Adipose tissue (tissue), 3 donors: Measurements from ENCODE around the gene C8B. TPM values are rescaled to one million over a fixed set of nuclear protein-coding genes. Genes with fewer than 3 reads are reported as not detected.

Experiments
- H3K27ac ChIP-seq: one replicate; pipeline ENCODE4 v1.5.1; 2013; ENCODE audit warnings: low read depth, low read length
- WGBS, 3 donors: extraction: QIAGEN DNeasy Blood & Tissue Kit; methylation state at CpG; one replicate each; pipeline ENCODE4 v1.1.7; 2013; 5-methylcytosine and 5-hydroxymethylcytosine counted together
- polyA plus RNA-seq, 3 donors: library from polyadenylated mRNA; stranded (reverse); fragments of 200-250 nt; gene quantifications; one replicate each; pipeline ENCODE4 v1.2.3, GENCODE V29; 2013
- donor health status: healthy with polysubstance abuse.
- donor health status: Bipolar disorder and iron deficiency.
- donor health status: healthy.

Gene C8B
- polyA plus RNA-seq, 3 donors = not detected

GRCh38 chr1:56975446-56975845 is 9.6 kb upstream of the C8B start:
- 58 to 86% (median 62%) methylated on average over 4 of the region's 4 CpGs for WGBS, 3 donors
- no peak overlapping the region for H3K27ac ChIP-seq

- no peak overlapping the region for H3K27ac ChIP-seq
- 58 to 82% (median 67%) methylated on average over 5 of the region's 5 CpGs for WGBS, 3 donors
Observed at GRCh38 chr1:56973923-56974742, 8.3 kb upstream of the C8B start.

GRCh38 chr1:56972976-56973375 is 7.2 kb upstream of the C8B start:
- WGBS, 3 donors = 59 to 88% (median 62%) methylated on average over 1 of the region's 1 CpG
- no peak overlapping the region for H3K27ac ChIP-seq

- 95 to 97% (median 96%) methylated on average over 1 of the region's 1 CpG for WGBS, 3 donors
Observed at GRCh38 chr1:56970280-56970679, 4.5 kb upstream of the C8B start.

GRCh38 chr1:56968878-56969495 is 3.2 kb upstream of the C8B start:
- WGBS, 3 donors = 67 to 90% (median 87%) methylated on average over 2 of the region's 2 CpGs
- H3K27ac ChIP-seq = no peak overlapping the region

More at GRCh38 chr1:56970280-56970679, 4.5 kb upstream of the C8B start:
- H3K27ac ChIP-seq = no peak overlapping the region

GRCh38 chr1:56967900-56968832 is 2.4 kb upstream of the C8B start:
- H3K27ac ChIP-seq = no peak overlapping the region
- WGBS, 3 donors = 24 to 39% (median 39%) methylated on average over 15 of the region's 15 CpGs

- H3K27ac ChIP-seq = no peak overlapping the region
- 69 to 75% (median 73%) methylated on average over 3 of the region's 3 CpGs for WGBS, 3 donors
Observed at GRCh38 chr1:56967355-56967754, 1.5 kb upstream of the C8B start.

GRCh38 chr1:56966698-56966999 is 834 bp upstream of the C8B start:
- no peak overlapping the region for H3K27ac ChIP-seq
- 92 to 97% (median 97%) methylated on average over 1 of the region's 1 CpG for WGBS, 3 donors

- no peak overlapping the region for H3K27ac ChIP-seq
- 75 to 85% (median 77%) methylated on average over 3 of the region's 3 CpGs for WGBS, 3 donors
Observed at GRCh38 chr1:56965191-56965590, 624 bp downstream of the C8B start.

- WGBS, 3 donors = 87 to 91% (median 89%) methylated on average over 9 of the region's 9 CpGs
- H3K27ac ChIP-seq = no peak overlapping the region
Observed at GRCh38 chr1:56964349-56965017, 1.3 kb downstream of the C8B start.

- 71 to 79% (median 75%) methylated on average over 4 of the region's 4 CpGs for WGBS, 3 donors
- H3K27ac ChIP-seq = no peak overlapping the region
Observed at GRCh38 chr1:56963667-56964066, 2.1 kb downstream of the C8B start.

GRCh38 chr1:56961426-56961825 is 4.4 kb downstream of the C8B start:
- H3K27ac ChIP-seq = no peak overlapping the region
- WGBS, 3 donors = 77 to 83% (median 80%) methylated on average over 10 of the region's 10 CpGs

GRCh38 chr1:56958526-56958925 is 7.3 kb downstream of the C8B start:
- 64 to 75% (median 64%) methylated on average over 2 of the region's 2 CpGs for WGBS, 3 donors
- H3K27ac ChIP-seq = no peak overlapping the region

- WGBS, 3 donors = 34 to 53% (median 37%) methylated on average over 3 of the region's 3 CpGs
- no peak overlapping the region for H3K27ac ChIP-seq
Observed at GRCh38 chr1:56957931-56958330, 7.9 kb downstream of the C8B start.

GRCh38 chr1:56954664-56955063 is 11.2 kb downstream of the C8B start:
- no peak overlapping the region for H3K27ac ChIP-seq
- WGBS, 3 donors = 80 to 94% (median 81%) methylated on average over 1 of the region's 1 CpG

GRCh38 chr1:56953386-56953785 is 12.4 kb downstream of the C8B start:
- H3K27ac ChIP-seq = no peak overlapping the region
- WGBS, 3 donors = 55 to 67% (median 63%) methylated on average over 5 of the region's 5 CpGs

- WGBS, 3 donors = 66 to 93% (median 85%) methylated on average over 8 of the region's 8 CpGs
Observed at GRCh38 chr1:56952501-56952900, 13.3 kb downstream of the C8B start.

GRCh38 chr1:56948403-56949023 is 17.3 kb downstream of the C8B start:
- 34 to 75% (median 53%) methylated on average over 1 of the region's 1 CpG for WGBS, 3 donors
- no peak overlapping the region for H3K27ac ChIP-seq

More at GRCh38 chr1:56952501-56952900, 13.3 kb downstream of the C8B start:
- H3K27ac ChIP-seq = no peak overlapping the region
